ENCODE data around the gene CGB2.
A peak's percentile ranks its signal among the peaks of the same experiment; 100 is the strongest.
"Not testable (repeated sequence)": the region's sequence is repeated elsewhere in the genome, so short reads cannot be mapped to it uniquely, and the experiment has no call there.

The CGB2 gene

DNA sequence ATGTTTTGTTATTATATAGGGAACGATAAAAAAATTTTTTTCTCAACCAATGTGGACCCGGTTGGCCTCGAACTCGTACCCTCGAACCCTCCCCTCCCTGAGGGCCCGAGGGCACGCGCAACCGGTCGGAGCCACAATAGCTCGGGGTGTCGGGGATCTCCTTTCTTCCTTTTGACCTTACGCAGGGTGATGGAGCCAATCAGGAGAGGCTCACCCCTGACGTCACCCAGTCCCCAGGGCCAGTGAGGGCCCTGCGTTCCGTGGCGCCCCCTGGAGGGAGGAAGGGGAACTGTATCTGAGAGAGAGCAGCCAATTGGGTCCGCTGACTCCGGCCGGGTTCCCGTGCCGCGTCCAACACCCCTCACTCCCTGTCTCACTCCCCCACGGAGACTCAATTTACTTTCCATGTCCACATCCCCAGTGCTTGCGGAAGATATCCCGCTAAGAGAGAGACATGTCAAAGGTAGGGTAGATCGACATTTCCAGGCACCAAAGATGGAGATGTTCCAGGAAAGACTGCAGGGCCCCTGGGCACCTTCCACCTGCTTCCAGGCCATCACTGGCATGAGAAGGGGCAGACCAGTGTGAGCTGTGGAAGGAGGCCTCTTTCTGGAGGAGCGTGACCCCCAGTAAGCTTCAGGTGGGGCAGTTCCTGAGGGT is at the start of gene CGB2:
Gene CGB2, plus strand, starts transcription at position 249 of the 660 bp plus-strand sequence. Its CDS starts 206 bp downstream, at position 455.
- DNase-seq (ENCODE audit: low read depth): not testable (repeated sequence)

DNA sequence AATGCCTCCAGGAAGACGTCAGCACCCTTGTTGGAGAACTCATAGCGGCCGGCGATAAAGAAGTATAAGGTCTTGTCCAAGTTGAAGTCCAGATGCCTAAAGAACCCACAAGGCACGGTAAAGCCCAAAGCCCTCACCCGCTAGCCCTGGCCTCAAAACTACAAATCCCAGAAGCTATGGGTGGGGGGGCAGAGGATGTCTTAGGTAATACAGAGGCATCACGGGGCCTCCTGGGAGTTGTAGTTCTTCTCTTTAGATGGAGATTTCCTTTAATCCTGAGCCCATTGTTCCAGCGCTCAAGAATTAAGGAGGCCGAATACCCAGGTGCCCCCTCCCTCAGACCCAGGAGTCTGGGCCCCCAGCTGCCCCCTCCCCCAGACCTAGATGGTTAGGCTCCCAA is 49.4 kb upstream of the CGB2 start:
- DNase-seq (ENCODE audit: low read depth): no peak

DNA sequence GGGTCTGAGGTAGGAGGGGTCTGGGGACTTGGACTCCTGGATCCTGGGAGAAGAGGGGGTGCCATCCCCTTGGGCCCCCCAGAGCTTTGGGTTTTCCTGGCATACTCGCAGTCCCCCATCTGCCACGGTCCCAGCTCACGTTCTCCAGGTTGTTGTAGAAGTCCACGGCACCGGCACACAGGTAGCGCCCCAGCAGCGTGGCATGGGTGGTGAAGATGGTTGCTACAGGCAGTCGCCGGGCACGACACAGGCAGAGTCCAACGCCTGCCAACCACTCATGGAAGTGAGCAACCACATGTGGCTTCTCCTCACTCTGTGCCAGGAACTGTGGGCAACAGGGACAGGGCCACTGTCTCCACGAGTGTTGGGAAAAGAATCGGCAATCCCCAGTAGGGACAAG is 46.0 kb upstream of the CGB2 start:
- no peak for DNase-seq (ENCODE audit: low read depth)

DNA sequence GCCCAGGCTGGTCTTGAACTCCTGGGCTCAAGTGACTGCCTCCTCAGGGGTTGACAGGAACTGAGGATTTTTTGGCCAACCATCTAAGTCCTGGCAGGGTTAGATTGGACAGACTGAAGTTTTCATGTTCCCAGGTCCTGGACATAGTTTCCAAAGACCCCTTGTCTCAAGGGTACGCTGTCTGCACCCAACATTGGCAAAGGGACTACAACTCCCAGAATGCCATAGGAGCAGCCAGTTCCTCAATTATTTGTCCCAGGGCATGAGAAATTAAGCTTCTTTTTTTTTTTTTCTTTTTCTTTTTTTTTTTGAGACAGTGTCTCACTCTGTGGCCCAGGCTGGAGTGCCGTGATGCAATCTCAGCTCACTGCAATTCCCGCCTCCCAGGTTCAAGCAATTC is 45.5 kb upstream of the CGB2 start:
- DNase-seq (ENCODE audit: low read depth): no peak

DNA sequence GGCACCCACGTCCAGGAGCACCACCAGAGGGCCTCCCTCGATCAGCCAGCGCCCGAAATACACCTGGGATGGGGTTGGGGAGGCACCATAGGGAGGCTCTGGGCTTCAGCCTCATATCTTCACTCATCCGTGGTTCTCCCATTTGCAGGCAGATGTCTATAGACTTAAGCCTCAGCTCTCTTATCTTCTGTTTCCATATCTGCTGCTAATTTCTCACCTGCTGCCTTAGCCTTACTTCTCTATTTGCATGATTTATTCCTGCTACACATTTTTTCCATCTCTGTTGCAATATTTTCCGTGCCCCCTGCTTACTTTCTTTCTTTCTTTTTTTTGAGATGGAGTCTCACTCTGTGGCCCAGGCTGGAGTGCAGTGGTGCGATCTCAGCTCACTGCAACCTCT is 44.4 kb upstream of the CGB2 start:
- DNase-seq (ENCODE audit: low read depth): no peak

DNA sequence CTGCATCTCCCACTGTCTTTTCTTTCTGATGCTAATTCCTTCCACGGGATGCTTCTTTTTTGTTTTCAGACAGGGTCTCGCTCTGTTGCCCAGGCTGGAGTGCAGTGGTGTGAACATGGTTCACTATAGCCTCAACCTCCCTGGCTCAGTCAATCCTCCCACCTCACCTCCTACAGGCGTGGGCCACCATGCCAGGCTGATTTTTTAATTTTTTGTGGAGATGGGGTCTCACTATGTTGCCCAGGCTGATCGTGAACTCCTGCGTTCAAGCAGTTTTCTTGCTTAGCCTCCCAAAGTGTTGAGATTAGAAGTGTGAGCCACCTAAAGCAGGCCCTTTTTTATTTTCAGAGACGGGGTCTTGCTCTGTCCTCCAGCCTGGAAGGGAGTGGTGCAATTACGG is 43.4 kb upstream of the CGB2 start:
- DNase-seq (ENCODE audit: low read depth): no peak

DNA sequence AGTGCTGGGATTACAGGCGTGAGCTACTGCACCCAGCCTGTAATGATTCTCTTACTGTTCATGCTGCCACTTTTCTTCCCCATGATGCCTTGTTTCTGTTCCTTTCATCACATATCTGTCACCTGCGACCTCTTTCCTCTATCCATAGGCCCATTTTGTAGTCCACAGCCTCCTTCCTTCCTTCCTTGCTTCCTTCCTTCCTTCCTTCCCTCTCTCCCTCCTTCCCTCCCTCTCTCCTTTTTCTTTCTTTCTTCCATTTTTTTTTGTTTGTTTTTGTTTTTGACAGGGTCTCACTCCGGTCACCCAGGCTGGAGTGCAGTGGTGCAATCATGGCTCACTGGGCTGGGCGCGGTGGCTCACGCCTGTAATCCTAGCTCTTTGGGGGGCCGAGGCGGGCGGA is 42.8 kb upstream of the CGB2 start:
- no peak for DNase-seq (ENCODE audit: low read depth)

DNA sequence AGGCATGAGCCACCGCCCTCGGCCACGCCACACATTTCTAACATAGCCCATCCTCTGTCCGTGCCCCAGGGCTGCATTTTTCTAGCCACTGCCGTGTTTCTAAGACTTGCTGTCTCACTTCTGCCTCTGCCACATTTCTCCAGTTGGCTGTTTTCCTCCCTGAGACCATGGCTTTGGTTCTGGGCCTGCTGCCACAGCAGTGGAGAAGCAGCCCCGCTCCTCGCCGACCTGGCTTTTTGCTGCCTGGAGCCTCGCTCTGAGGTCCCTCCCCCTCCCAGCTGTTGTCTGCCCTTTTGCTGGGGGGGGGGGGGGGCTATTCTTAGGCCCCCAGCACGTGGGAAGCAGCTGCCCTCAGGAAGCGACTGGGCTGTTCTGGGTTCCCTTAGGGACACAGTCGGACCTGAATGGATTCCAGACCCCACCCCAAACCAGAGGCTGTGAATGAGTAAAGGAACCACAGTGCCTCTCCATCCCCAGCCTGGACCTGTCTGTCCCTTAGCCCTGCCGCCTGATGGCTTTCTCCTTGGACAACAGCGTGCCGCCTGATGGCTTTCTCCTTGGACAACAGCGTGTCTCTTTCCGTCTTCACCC is 41.9 kb upstream of the CGB2 start:
- no peak for DNase-seq (ENCODE audit: low read depth)

DNA sequence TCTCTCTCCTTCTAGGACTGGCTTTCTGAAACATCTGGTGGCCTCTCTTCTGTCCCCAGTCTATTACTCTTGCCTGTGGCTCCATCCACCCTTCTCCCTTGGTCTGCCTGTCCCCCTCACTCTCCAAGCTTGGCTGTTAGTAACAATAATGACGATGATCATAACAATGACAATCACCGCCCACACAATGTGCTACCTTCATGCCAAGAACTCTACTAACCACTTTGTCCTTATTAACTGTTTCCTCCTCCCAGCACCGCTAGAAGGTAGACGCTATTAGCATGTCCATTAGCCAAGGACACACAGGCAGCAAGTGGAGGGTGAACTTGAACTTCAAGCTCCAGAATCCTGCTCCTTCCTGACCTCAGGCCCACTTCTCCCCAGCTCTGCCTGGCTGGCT is 41.3 kb upstream of the CGB2 start:
- no peak for DNase-seq (ENCODE audit: low read depth)

DNA sequence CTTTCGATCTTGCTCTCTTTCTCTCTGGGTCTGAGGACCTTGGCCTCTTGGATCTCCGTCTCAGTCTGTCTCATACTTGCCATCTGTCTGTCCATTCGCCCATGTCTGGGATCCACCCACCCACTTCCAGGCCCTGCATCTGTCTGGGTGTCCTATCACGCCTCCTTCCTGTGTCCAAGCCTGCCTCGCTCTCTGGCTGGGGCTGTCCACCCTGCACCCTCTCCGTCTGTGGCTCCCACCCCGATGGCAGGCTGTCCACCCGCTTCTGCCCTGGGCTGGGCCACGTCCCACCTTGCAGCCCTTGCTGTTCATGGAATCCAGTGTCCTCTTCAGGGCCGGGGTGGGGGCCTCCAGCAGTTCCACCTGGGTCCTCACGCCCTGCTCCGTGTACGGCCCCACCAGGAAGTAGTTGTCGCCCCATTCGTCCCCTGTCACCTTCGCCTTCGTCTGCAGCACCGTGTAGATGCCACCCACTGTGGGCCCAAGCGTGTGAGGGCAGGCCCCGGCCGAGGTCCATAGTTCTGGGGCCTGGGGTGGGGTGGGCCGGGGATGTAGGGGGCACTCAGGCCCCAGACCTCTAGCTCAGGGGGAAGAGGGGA is 40.6 kb upstream of the CGB2 start:
- no peak for DNase-seq (ENCODE audit: low read depth)

DNA sequence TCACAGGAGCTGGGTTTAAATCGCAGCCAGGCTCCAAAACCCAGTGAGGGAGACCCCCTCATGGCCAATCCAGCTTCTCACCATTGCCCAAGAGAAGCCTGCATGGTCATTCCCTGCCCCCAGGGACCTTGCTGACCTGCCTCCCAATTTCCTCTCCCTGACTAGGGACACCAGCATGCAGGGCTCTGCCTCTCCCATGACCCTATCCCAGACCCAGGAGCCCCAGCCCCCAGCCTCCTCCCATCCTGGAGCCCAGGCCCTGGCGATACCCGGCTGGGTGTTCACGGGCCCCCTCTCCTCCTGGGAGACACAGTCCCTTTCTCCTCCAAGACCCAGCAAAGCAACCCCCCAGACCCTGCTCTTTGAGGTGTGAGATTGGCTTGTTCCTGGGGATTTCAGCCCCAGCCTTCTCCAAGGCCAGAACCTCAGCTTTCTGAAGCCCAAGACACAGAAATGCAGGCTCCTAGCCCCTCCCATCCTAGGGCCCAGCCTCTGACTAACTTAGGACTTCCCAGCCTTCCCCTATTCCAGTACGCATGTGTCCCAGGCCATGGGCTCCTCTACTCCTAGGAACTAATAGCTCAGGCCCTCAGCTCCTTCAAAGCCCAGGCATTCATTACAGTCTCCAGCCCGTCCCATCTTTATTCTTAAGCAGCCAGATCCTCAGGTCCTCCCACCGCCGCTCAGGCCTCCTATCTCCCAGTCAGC is 39.7 kb upstream of the CGB2 start:
- no peak for DNase-seq (ENCODE audit: low read depth)

DNA sequence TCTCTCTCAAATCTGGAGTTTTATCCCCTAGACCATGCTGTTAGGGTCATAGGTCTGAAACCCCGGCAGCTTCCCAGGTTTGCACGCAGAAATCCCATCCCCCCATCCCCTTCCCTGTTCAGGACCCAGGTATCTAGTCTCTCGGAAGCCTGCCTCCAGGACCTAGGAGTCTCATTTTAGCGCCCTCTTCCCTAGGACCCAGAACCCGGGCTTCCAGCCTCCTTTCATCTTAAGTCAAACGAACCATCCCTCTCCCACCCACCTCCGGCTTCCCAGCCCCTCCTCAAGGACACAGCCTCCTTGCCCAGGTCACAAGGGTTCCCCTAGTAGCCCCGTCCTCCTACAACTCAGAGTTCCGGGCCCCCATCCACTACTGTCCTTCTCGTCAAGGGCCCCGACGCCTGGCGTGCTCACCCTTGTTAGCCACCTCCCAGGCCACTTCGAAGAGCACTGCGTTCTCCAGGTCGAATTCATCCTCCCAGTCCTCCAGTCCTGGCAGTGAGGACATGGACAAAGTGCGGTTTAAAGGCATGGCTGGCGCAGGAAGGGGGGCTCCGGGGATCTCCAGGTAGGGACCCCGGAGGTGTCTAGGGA is 39.0 kb upstream of the CGB2 start:
- DNase-seq (ENCODE audit: low read depth): no peak

DNA sequence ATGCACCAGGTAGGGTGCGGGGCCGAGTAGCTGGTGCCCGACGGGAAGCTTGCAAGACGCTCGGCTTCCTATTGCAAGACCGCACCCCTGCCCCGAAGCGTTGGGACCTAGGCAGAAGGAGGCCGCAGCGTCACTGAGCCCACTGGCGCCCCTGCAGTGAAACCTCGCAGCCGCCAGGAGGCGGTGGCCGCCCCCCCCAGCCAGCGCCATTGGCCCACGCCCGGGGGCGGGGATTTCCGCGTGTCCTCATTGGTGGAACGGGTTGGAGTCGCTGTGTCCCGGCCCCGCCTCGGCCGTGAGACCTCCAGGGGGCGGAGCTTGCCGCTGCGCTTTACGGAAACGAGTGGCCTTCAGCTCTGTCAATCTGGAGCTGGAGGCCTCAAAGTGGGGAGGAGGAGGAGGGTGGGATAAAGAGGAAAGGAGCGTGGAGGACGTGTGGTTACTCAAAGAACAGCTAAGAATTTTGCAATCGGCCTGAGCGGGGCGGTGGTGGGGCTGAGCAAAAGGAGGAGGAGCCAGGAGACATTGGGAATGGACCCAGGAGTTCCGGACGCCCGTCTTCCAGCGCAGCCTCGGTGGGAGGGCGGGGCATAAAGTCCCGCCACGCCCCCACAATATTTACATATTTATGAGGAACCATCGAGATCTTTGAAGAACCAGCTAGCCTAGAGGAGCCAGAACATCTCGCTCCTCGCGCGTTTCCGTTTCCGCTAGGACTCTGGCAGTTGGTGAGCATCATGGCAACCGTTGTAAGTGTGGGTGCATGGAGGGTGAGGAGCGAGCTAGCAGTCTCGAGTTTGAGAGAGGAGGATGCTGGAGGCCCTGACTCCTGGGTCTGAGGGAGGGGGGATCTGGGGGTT is 38.3 kb upstream of the CGB2 start, which contains the start of the genes GYS1 and RUVBL2:
Gene GYS1, minus strand, starts transcription at position 135 of the 860 bp plus-strand sequence. CDS start 197 bp downstream, outside the sequence.
Gene RUVBL2, plus strand, starts transcription at position 713 of the 860 bp plus-strand sequence. Its CDS starts 25 bp downstream, at position 738.
- peak; percentile 97 for DNase-seq (ENCODE audit: low read depth)

DNA sequence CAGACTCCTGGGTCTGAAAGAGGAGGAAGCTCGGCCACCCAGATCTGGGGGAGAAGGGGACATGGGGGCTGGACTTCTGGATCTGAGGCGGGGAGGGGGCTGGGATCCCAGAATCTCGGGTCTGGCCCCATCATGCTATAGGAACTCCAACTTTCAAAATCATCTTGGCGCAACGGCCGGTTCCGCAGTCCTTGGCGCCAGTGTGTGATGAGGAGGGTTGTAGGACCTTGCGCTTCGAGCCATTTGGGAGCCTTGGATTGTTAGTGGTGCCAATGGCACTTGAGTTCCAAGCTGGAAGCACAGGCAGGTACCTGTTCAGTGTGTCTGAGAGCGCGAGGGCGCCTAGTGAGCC is 37.7 kb upstream of the CGB2 start:
- DNase-seq (ENCODE audit: low read depth): no peak

DNA sequence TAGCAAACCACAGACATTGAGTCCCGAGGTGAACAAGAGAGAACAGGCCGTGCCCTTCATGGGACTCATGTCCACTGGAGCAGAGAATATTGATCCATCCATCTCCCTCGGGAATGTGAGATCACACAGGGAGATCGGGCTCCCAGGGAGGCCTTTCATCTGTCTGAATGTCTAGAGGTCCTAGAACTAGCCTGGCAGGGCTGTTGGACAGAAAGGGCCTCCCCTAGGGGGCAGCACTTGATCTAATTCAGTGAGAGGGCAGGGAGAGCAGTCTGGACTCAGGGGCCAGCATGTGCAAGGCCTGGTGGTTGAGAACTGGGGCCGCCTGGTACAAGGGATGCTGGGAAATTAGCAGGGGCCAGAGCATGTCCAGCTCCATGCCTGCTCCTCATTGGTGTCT is 33.7 kb upstream of the CGB2 start:
- no peak for DNase-seq (ENCODE audit: low read depth)

DNA sequence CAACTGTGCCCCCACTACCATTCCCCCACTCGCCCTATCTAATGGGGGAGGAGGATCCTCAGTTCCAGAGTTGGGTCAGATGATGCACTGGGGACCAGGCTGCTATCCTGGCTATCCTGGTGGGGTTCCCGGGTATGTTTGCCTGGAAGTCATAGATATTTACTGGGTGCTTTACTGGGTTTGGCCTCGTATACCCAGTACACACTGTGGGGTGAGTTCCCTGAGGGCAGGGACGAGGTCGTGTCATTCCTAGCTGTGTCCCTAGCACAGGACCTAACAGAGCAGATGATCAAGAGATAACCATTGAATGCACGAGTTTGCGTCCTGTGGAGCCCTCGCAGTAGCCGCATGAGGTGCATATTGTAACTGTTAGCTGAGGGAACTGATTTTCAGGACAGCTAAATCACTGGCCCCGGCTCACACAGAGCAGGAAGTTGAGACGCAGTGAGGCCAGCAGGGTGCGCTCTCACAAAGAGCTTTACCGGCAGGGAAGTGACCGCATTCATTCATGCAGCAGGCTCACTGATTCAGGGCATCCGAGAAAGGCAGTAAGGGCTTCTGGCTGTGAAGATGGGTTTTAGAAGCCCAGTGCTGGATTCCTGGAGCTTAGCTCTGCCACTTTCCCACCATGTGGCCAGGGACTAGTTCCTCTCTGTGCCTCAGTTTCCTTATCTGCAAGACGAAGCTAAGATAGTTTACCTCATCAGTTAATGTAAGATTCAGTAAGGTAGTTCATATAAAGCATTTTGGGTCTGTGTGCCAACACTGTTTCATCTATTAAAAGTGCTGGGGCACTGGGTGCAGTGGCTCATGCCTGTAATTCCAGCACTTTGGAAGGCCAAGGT is 32.0 kb upstream of the CGB2 start:
- DNase-seq (ENCODE audit: low read depth): peak; percentile 32

DNA sequence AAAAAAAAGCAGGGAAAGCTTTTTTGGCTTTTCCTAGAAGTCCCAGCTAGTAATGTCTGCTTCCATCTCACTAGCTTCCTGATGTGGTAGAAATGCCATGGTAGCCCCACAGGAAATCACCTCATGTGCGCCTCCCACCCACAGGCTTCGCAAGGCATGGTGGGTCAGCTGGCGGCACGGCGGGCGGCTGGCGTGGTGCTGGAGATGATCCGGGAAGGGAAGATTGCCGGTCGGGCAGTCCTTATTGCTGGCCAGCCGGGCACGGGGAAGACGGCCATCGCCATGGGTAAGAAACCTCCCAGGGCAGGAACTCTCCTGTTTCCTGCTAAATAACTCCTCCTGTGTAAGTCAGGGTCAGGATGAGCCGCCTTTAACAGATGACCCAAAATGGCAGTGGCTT is 27.6 kb upstream of the CGB2 start:
- no peak for DNase-seq (ENCODE audit: low read depth)

DNA sequence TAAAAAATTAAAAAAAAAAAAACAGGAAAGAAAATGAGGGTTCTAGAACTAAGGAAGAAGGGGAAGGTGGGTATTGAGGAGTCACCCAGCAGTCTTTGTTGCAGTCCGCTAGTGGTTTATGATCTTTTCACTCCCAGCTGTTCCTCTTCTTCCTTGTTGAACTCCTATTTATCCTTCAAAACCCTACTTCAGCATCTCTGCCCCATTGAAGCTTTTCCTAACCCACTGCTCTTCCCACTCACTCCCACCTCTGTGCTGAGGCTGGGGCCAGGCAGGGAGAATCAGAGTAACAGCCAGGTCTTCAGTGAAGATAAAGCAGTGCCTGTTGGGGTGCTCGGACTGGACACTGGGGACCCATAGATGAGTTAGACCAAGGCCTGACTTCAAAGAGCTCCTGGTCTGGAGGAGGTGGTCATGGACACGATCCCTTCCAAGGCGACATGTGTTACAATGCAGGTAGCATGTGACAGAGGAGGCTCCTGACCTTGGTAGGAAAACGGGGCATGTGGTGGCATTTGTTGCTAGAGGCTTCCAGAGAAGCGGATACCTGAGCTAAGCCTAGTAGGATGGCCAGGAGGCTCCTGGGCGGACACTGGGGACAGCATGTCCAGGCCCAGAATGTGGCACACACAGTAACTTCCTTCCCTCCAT is 26.6 kb upstream of the CGB2 start:
- DNase-seq (ENCODE audit: low read depth): no peak

DNA sequence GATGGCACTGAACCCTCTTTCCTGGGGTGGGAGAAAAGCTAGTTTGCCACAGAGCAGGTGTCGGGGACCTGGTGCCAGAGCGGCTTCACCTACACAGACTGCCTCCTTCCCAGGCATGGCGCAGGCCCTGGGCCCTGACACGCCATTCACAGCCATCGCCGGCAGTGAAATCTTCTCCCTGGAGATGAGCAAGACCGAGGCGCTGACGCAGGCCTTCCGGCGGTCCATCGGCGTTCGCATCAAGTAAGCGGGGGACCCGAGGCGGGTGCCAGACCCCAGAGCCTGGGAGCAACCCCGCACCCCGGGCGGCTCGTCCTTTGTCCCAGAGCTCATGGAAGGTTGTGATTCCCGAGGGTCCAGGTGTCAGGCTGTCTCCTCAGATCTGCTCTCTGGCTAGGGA is 24.8 kb upstream of the CGB2 start:
- no peak for DNase-seq (ENCODE audit: low read depth)

DNA sequence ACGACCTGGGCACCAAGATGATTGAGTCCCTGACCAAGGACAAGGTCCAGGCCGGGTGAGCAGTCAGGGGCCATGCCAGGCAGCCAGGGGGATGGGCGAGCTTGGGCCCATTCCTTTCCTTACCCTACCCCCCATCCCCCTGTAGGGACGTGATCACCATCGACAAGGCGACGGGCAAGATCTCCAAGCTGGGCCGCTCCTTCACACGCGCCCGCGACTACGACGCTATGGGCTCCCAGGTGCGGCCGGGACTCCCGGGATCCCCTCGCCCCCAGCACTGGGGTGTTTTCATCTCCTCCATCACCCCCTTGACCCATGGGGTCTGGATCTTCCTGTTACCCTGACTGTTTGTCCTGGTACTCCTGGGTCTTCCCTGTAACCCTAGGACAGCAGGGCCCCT is 21.9 kb upstream of the CGB2 start:
- DNase-seq (ENCODE audit: low read depth): no peak
